ENCODE data around the gene RPS26. TPM values are rescaled to one million over a fixed set of nuclear protein-coding genes. Genes with fewer than 3 reads are reported as not detected.

RPS26 gene
- total RNA-seq, 1 experiment from 2014 or later, result 70.2 TPM

DNA sequence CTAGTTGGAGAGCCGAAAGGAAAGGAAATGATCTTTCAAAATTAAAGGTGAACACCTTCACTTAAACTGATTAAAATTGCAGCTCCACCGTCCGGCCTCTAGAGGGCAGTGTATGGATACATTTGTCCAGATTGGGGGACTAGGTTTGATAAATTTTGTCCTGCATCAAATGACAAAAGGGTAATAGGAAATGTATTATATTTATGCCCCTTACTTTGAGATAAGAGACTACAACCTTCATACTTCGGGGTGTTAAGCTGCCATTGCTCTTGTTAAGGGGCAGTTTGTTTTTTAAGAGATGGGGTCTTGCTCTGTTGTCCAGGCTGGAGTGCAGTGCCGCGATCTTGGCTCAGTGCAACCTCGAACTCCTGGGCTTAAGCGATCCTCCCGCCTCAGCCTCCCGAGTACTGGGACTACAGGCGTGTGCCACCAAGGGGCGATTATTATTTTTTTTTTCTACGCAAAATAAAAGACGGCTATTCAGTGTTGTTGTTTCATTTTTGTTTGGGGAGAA, 45.5 kb upstream of the RPS26 start (continued):
- TF ChIP-seq CBX3 (IDR thresholded peaks at IDR 0.05; ENCODE audit: low read depth) (0 out of 2 replicates have a peak, but pooled peaks have one; percentile 25), FOSL1 (IDR thresholded peaks at IDR 0.05; ENCODE audit: low read depth) (no peak), POLR2A (IDR thresholded peaks at IDR 0.05; ENCODE audit: borderline replicate concordance, extremely low read depth, insufficient read depth, insufficient read length) (no peak), POLR2AphosphoS5 (IDR thresholded peaks at IDR 0.05; ENCODE audit: low read depth, low read length) (no peak), YY1 (IDR thresholded peaks at IDR 0.05; ENCODE audit: extremely low read depth, insufficient replicate concordance, low read depth, low read length) (no peak), SP1 (IDR thresholded peaks at IDR 0.05; ENCODE audit: low read depth) (peak; percentile 24; the same call in 1 of the 2 replicates)

DNA sequence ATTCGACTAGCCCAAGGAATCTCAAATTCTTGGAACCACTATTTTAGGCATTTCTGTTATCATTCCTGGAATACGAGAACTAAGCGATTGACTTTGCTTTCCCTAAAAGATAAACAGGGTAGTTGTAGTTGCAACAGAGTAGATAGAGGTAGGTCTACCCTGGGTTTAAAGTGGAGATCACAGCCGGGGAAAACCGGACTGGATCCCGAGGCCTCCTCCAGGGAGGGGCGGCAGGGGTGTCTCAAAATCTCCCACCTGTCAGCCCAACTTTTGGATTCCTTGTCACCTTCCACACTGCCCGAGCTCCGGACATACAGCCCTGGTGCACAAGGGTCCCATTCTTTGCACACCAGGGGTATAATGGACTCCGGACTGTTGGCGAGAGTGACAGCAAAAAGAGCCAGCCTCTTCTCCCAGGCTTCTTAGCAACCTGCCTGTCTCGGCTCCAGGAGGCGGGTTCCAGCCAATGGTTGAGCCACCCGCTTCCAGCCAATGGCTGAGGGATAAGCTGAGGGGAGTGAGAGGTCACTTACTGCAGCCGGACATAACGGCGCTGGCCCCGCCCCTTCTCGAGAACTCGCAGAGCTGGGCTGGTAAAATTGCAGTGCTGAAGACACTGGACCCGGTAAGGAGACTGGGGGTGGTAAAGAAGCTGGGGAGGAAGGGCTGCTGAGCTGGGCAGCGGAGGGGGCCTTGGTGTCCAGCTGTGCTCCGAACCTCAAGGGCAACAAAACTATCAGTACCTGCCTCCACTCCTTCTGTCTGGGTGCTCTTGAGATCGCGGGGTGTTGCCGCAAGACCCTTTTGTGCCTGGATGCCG, 44.8 kb upstream of the RPS26 start, which contains the start of gene SUOX:
SUOX (plus strand) TSS at position 562 of the 820 bp plus-strand sequence. CDS start 4,946 bp downstream, outside the sequence.
- peaks cover 7 to 18% of the 10 kb centered on the region in 2 experiments; a peak in 2 of 4 replicates for H3K36me3 ChIP-seq (ENCODE audit: control insufficient read depth in 1 of 2, insufficient read depth in 2 of 2, low read length in 2 of 2)
- H3K4me1 ChIP-seq (ENCODE audit: control insufficient read depth in 1 of 2, insufficient read depth in 2 of 2, low read length in 2 of 2), result peaks cover 8 to 15% of the 10 kb centered on the region in 2 experiments; a peak in 3 of 4 replicates
- no peaks in the 10 kb centered on the region for H4K20me1 ChIP-seq (ENCODE audit: insufficient read depth)
- ATAC-seq, result peak; percentile 99
- H3K79me2 ChIP-seq (ENCODE audit: insufficient read depth, low read length), result no peaks in the 10 kb centered on the region
- H3K27me3 ChIP-seq (ENCODE audit: insufficient read depth, low read length), result no peaks in the 10 kb centered on the region
- H3K9me3 ChIP-seq (ENCODE audit: control insufficient read depth in 1 of 2, insufficient read depth in 1 of 2, low read depth in 1 of 2, low read length in 2 of 2), result no peaks in the 10 kb centered on the region
- RAD21 ChIA-PET (ENCODE audit: low non-redundant PET in 1 of 2, low total read pairs in 2 of 2, uncharacterized antibody in 2 of 2, unreplicated experiment in 2 of 2), result interaction anchor here in 1 of 2 experiments (0.7 to 2.0 kb wide), 4 partner anchors 23 to 50 kb away, joined by 3 to 6 read pairs (median 3); partner anchors contain the start of gene RAB5B
- DNase-seq (ENCODE audit: low read depth, low spot score), result peak; percentile 93
- H3K9ac ChIP-seq (ENCODE audit: low read length), result peak within 1 kb of the TSS; percentile 73
- POLR2A ChIA-PET, result interaction anchor here (0.6 to 2.8 kb wide), 13 partner anchors 10 to 315 kb away, joined by 3 to 22 read pairs (median 3); partner anchors contain the start of genes PA2G4, PYM1, RAB5B and ZC3H10
- H3K4me3 ChIP-seq (replicated peaks in 1 of 2; ENCODE audit: low read depth in 1 of 2, low read length in 2 of 2), result peak within 1 kb of the TSS; percentile 62 to 76
- intact Hi-C loops (cut with micrococcal nuclease), result loop anchor here (1.0 to 5.0 kb wide), 3 partner anchors 32 to 120 kb away; partner anchors contain the start of genes RPL41, RPS26 and ZC3H10
- peak within 1 kb of the TSS; percentile 37 for H2AFZ ChIP-seq (ENCODE audit: low read depth, low read length, poor library complexity, severe bottlenecking)
- TSS peak; percentile 88 for BruUV-seq (replicated peaks)
- H3K9me2 ChIP-seq (ENCODE audit: insufficient read depth), result no peaks in the 10 kb centered on the region
- no peak for TF ChIP-seq TCF7L2 (IDR thresholded peaks at IDR 0.05; ENCODE audit: borderline replicate concordance, extremely low read depth, insufficient read depth, insufficient read length)
- TF ChIP-seq SIN3A (IDR thresholded peaks at IDR 0.05; ENCODE audit: low read depth), result peak; percentile 78; the same call in 1 of the 2 replicates
- TF ChIP-seq SP1 (IDR thresholded peaks at IDR 0.05; ENCODE audit: low read depth), result peak; percentile 73
- TF ChIP-seq POLR2AphosphoS5 (IDR thresholded peaks at IDR 0.05; ENCODE audit: low read depth, low read length), result peak; percentile 78
- TF ChIP-seq YY1 (IDR thresholded peaks at IDR 0.05; ENCODE audit: extremely low read depth, insufficient replicate concordance, low read depth, low read length), result peak; percentile 61
- no peak for TF ChIP-seq EGR1 (IDR thresholded peaks at IDR 0.05; ENCODE audit: low read depth)
- no peak for TF ChIP-seq CEBPB (IDR thresholded peaks at IDR 0.05; ENCODE audit: low read depth)
- TF ChIP-seq POLR2A (IDR thresholded peaks at IDR 0.05; ENCODE audit: borderline replicate concordance, extremely low read depth, insufficient read depth, insufficient read length), result peak; percentile 55
- peak within 1 kb of the TSS; percentile 63 for H3K27ac ChIP-seq (ENCODE audit: low read depth, low read length)
- CTCF ChIA-PET, result interaction anchor here (0.7 to 3.5 kb wide), 21 partner anchors 12 to 260 kb away, joined by 3 to 48 read pairs (median 5); partner anchors contain the start of genes ERBB3, ORMDL2 and RAB5B
- H3K4me2 ChIP-seq (ENCODE audit: low read length), result peak within 1 kb of the TSS; percentile 88

All from HCT116 (cell line).